GM19023 (cell line): ENCODE data around the gene IL1R2.
"Not testable (repeated sequence)": the region's sequence is repeated elsewhere in the genome, so short reads cannot be mapped to it uniquely, and the experiment has no call there.

ENCODE experiments used
- ATAC-seq: cut with Tn5 transposase; IDR thresholded peaks from one replicate; pipeline ENCODE4 v1.9.1; 2021; ENCODE audit warnings: mild to moderate bottlenecking, moderate library complexity; ENCODE audit not compliant: unreplicated experiment

The IL1R2 gene

GRCh38 chr2:101995804-101996203 lies 4.0 kb downstream of the IL1R2 start:
- no peak for ATAC-seq

- ATAC-seq, result no peak
These were observed 6.8 kb downstream of the IL1R2 start for GRCh38 chr2:101998556-101998895.

DNA sequence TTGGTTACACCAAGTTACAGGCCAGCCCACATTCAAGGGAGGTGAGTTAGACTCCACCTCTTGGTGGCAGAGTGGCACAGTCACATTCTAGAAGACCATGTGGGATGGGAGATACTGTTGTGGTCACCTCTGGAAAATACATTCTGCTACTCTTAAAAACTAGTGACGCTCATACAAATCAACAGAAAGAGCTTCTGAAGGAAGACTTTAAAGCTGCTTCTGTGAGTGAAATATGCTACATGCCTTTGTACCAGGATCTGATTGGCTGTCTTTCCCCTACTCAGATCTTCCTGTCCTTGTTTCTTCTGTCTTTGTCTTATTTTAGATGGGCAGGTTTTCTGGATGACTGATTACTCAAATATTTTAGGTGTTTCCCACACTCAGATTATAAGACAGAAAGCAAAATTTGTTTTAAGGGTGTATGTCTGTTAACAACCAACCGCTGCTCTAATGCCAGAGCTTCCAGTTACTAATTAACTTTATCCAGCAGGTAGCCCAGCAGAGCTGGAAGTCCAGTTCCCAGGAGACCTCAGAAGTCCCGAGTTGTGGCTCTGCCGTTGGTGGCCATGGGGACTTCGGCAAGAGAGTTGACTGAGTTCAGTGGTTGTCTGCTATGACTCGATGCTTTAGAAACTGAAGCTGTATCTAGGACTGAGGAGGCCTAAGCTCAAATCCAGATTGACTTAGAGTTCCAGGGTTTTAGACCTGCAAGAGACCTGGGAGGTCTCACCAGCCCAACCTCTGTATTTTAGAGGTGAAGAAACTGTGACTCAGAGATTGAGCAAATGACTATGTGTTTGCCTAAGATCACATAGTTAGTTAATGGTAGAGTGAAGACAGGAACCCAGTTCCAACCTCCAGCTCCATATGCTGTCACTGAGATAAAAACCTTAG lies 7.4 kb downstream of the IL1R2 start:
- no peak for ATAC-seq

GRCh38 chr2:102000012-102000411 lies 8.3 kb downstream of the IL1R2 start:
- no peak for ATAC-seq

- no peak for ATAC-seq
These were observed 9.3 kb downstream of the IL1R2 start for GRCh38 chr2:102000813-102001766.

GRCh38 chr2:102001767-102002142 lies 10.0 kb downstream of the IL1R2 start:
- ATAC-seq, result no peak

GRCh38 chr2:102002228-102002627 lies 10.5 kb downstream of the IL1R2 start:
- ATAC-seq, result no peak

DNA sequence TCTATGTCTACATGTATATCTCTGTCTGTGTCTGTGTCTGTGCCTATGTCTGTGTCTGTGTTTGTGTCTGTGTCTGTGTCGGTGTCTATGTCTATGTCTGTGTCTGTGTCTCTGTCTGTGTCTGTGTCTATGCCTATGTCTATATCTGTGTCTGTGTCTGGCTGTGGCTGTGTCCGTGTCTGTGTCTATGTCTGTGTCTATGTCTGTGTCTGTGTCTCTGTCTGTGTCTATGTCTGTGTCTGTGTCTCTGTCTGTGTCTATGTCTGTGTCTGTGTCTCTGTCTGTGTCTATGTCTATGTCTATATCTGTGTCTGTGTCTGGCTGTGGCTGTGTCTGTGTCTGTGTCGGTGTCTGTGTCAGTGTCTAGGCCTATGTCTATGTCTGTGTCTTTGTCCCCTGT lies 11.1 kb downstream of the IL1R2 start:
- not testable (repeated sequence) for ATAC-seq

GRCh38 chr2:102003696-102004095 lies 11.9 kb downstream of the IL1R2 start:
- no peak for ATAC-seq

GRCh38 chr2:102004581-102004980 lies 12.8 kb downstream of the IL1R2 start:
- ATAC-seq, result no peak

DNA sequence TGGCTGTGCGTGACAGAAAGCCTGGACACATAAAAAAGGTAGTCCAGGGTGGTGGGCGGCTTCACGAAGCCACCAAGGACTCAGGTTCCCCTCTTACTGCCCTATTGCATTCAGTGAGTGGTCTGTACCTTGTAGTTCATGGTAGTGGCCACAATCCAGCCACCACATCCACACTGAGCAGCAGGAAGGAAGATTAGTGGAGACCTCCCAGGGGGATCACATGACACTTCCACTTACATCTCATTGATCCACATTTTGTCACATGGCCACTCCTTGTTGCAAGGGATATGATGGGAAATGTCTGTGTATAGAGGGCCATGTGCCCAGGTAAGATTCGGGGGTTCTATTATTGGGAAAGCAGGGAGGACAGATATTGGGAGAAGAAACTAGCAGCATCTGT lies 13.7 kb downstream of the IL1R2 start:
- ATAC-seq, result no peak

DNA sequence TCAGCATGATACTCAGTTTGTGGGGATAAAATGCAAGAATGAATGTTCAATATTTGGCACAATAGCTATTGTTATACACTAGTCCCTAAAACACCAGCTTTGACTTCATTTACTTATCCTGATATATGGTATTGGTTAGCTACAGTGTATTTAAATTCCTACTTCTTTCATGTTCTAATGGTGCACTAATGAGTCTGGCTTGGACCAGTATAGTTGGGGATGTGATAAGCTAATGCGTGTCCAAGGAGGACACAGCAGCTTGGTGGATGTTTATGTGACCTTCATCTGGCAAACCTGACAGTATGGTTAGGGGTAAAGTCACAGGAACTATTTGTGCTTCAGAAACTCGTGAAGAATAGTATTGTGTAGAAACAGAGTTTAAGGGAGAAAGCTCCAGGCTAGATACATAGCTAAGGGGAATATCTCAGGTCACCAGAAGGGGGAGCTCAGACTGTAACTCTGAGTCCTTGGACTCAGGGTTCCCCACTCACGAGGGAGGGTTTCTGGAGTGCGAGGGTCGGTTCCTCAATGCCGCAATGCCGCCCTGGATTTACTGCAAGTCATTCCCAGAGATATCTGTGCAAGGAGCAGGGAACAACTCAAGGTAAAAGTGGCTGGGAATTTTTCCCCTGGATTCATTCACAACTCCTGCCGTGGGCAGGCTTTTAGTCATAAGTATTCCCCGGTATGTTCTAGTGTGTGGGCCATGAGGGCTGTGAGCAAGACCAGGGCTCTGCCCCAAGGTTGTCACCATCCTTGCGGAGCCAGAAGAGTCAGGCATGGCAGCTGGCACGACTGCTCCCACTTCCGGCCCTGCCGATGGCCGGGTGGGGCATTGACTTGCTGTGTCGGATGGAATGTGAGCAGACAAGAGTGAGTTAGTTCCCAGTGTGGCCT lies 14.5 kb downstream of the IL1R2 start:
- ATAC-seq, result peak; percentile 62

GRCh38 chr2:102006886-102007278 lies 15.1 kb downstream of the IL1R2 start:
- ATAC-seq, result no peak

DNA sequence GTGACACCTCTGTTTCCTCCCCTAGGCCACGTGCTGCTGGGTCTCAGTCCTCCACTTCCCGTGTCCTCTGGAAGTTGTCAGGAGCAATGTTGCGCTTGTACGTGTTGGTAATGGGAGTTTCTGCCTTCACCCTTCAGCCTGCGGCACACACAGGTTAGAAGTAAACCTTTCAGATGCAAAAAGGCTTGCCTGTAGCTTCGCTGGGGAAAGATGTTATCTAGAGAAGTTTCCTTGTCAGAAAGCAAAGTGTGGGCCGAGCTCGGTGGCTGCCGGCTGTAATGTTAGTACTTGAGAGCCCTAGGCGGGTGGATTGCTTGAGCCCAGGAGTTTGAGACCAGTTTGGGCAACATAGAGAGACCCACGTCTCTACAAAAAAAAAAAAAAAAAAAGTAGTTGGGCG lies 16.7 kb downstream of the IL1R2 start:
- ATAC-seq, result no peak

DNA sequence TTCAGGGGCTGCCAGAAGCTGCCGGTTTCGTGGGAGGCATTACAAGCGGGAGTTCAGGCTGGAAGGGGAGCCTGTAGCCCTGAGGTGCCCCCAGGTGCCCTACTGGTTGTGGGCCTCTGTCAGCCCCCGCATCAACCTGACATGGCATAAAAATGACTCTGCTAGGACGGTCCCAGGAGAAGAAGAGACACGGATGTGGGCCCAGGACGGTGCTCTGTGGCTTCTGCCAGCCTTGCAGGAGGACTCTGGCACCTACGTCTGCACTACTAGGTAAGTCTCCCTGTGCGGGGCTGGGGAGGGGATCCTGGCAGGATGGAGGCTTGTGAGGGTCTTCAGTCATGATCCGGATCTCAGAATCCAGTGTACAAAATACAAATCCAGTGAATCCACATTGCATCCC lies 17.8 kb downstream of the IL1R2 start:
- ATAC-seq, result no peak

DNA sequence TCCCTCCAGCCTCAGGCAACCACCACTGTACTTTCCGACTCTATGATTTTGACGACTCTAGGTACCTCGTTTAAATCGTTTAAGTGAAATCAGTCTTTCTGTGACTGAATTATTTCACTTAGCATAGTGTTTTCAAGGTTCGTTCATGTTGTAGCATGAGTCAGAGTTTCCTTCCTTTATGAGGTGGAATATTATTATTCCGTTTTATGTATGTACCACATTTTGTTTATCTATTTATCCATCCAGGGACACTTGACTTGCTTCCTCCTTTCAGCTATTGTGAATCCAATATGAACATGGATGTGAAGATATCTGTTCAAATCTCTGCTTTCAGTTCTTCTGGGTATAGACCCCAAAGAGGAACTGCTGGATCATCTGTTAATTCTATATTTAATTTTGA lies 19.1 kb downstream of the IL1R2 start:
- no peak for ATAC-seq

- no peak for ATAC-seq
These were observed 20.4 kb downstream of the IL1R2 start for GRCh38 chr2:102012061-102012614.

DNA sequence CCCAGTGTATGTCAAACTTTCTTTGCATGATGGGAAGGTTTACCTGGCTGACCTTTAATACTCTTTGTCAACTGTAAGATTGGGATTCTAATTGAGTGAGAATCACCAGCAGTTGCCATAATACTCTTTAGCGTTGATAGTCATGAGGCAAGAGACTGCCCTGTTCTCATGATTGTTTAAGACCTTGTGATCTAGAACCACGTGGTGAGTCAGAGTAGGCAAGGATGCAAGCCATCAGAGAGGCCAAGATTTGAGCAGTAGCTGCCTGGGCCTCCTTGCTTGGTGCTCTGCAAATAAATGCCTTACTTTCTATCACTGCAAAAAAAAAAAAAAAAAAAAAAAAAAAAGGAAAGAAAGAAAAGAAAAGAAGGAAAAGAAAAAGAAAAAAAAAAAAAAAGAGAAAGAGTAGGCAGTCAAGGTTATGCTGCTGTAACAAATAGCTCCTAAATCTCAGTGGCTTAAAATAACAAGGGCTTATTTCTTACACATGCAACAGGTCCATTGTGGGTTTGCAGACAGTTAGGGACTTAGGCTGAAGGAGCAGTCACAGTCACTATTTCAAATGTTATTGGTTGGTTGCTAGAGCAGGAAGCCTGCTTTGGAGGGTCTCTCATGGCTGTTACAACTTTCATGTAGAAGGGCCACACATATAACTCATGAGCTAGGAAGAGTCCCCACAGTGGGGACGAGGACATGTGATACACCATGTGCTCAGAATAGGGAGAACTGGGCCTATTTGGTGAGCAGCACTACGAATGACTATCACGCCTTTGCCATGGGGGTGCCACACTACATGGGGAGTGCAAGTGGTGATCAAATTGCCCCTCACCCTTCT lies 21.7 kb downstream of the IL1R2 start:
- no peak for ATAC-seq

DNA sequence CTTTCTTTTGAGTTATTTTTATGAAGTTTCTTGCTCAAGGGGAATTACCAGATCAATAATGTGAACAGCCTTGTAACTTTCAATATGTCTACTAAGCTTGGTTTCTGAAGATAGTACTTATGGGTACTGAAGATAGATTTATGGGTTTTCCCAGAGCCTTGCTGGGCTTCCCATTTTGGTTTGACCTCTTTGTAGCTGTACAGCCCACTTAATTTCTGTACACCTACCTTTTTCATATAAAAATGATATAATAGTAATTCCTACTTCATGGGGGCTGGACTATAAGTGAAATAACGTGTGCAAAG lies 22.2 kb downstream of the IL1R2 start:
- ATAC-seq, result no peak

DNA sequence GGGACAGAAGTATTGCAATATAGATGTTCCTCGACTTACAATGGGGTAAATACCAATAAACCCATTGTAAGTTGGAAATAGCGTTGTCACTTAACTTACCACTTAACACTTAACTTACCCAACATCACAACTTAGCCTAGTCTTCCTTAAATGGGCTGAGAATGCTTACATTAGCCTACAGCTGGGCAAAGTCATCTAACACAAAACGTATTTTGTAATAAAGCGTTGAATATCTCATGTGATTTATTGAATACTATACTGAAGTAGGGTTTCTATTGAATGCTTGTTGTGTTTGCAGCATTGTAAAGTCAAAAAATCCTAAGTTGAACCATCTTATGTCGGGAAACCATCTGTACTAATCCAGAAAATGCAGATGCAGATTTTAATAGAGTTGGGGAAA lies 23.6 kb downstream of the IL1R2 start:
- no peak for ATAC-seq
